ENCODE results near the gene FCRLB.
"Not testable (repeated sequence)": the region's sequence is repeated elsewhere in the genome, so short reads cannot be mapped to it uniquely, and the experiment has no call there.

DNA sequence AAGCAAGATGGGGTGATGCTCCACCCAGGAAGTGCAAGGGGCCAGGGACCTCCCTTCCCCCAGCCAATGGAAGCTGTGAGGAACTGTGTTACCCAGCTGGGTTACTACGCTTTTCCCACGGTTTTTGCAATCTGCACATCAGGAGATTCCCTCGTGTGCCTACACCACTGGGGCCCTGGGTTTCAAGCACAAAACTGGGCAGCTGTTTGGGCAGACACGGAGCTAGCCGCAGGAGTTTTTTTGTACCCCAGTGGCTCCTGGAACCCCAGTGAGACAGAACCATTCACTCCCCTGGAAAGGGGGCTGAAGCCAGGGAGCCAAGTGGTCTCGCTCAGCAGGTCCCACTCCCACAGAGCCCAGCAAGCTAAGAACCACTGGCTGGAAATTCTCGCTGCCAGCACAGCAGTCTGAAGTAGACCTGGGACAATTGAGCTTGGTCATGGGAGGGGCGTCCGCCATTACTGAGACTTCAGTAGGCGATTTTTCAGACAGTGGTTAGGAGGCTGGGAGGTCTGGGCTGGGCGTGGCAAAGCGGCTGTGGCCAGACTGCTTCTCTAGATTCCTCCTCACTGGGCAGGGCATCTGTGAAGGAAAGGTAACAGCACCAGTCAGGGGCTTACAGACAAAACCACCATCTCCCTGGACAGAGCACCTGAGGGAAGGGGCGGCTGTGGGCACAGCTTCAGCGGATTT lies 28.2 kb upstream of the FCRLB start:
- TF ChIP-seq, protein P1, sequence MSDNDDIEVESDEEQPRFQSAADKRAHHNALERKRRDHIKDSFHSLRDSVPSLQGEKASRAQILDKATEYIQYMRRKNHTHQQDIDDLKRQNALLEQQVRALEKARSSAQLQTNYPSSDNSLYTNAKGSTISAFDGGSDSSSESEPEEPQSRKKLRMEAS (IDR thresholded peaks at IDR 0.05; ENCODE audit: insufficient read depth, insufficient read length), result not testable (repeated sequence)
- TF ChIP-seq GATA2 (IDR thresholded peaks at IDR 0.05; ENCODE audit: insufficient read depth, insufficient read length, low read depth, low read length); CTCF (IDR thresholded peaks at IDR 0.05; ENCODE audit: extremely low read depth in 1 of 2, insufficient read depth in 1 of 2, low read depth in 1 of 2, low read length in 2 of 2); POLR2A (IDR thresholded peaks at IDR 0.05; ENCODE audit: low read depth, low read length); POLR2AphosphoS5 (IDR thresholded peaks at IDR 0.05; ENCODE audit: insufficient read depth, low read depth, low read length); FOS (IDR thresholded peaks at IDR 0.05; ENCODE audit: borderline replicate concordance, insufficient read depth, low read length); EZH2 (IDR thresholded peaks at IDR 0.05; ENCODE audit: borderline replicate concordance, low read depth, low read length, severe bottlenecking); JUN (IDR thresholded peaks at IDR 0.05; ENCODE audit: borderline replicate concordance, insufficient read depth, insufficient read length, low read depth): not testable (repeated sequence)

Data from endothelial cell of umbilical vein (primary cell).